CD4-positive, alpha-beta T cell treated with Interleukin-10 for 1 hour (primary cell): ENCODE measurements around the gene ZKSCAN8.
"Not testable (repeated sequence)": the region's sequence is repeated elsewhere in the genome, so short reads cannot be mapped to it uniquely, and the experiment has no call there.

Source experiments
- DNase-seq: peaks from one replicate; pipeline ENCODE4 v3.0.0-alpha.2; 2020

ZKSCAN8 gene

GRCh38 chr6:28141500-28142329 is at the start of gene ZKSCAN8:
Gene ZKSCAN8 (plus strand): TSS chr6:28141883. CDS start chr6:28148408, 6,525 bp downstream.
- DNase-seq = peak; percentile 88

- not testable (repeated sequence) for DNase-seq
Observed at GRCh38 chr6:28102222-28102621, 39.5 kb upstream of the ZKSCAN8 start.

- not testable (repeated sequence) for DNase-seq
Observed at GRCh38 chr6:28102699-28103098, 39.0 kb upstream of the ZKSCAN8 start.

GRCh38 chr6:28104392-28105244 is 37.1 kb upstream of the ZKSCAN8 start:
- peak; percentile 88 for DNase-seq

GRCh38 chr6:28105245-28105639 is 36.4 kb upstream of the ZKSCAN8 start:
- DNase-seq = no peak

GRCh38 chr6:28107506-28107905 is 34.2 kb upstream of the ZKSCAN8 start:
- no peak for DNase-seq

GRCh38 chr6:28111964-28112363 is 29.7 kb upstream of the ZKSCAN8 start:
- DNase-seq = no peak

- DNase-seq = no peak
Observed at GRCh38 chr6:28115799-28116198, 25.9 kb upstream of the ZKSCAN8 start.

GRCh38 chr6:28117386-28118050 is 24.2 kb upstream of the ZKSCAN8 start:
- DNase-seq = no peak

- no peak for DNase-seq
Observed at GRCh38 chr6:28118217-28118616, 23.5 kb upstream of the ZKSCAN8 start.

GRCh38 chr6:28121876-28122275 is 19.8 kb upstream of the ZKSCAN8 start:
- no peak for DNase-seq

- DNase-seq = not testable (repeated sequence)
Observed at GRCh38 chr6:28122283-28122682, 19.4 kb upstream of the ZKSCAN8 start.

GRCh38 chr6:28124350-28124970 is 17.2 kb upstream of the ZKSCAN8 start, which contains the start of gene ZSCAN16:
Gene ZSCAN16 (plus strand): TSS chr6:28124609. CDS start chr6:28125444, 835 bp downstream.
- peak; percentile 85 for DNase-seq

- peak; percentile 47 for DNase-seq
Observed at GRCh38 chr6:28124971-28125353, 16.7 kb upstream of the ZKSCAN8 start.

GRCh38 chr6:28125401-28125800 is 16.3 kb upstream of the ZKSCAN8 start:
- no peak for DNase-seq

- DNase-seq = peak; percentile 52
Observed at GRCh38 chr6:28134015-28134414, 7.7 kb upstream of the ZKSCAN8 start.

GRCh38 chr6:28134716-28135115 is 7.0 kb upstream of the ZKSCAN8 start:
- no peak for DNase-seq

GRCh38 chr6:28135393-28135792 is 6.3 kb upstream of the ZKSCAN8 start:
- DNase-seq = no peak

GRCh38 chr6:28136585-28137504 is 4.8 kb upstream of the ZKSCAN8 start:
- DNase-seq = peak; percentile 84

- peak; percentile 69 for DNase-seq
Observed at GRCh38 chr6:28137505-28137981, 4.1 kb upstream of the ZKSCAN8 start.

GRCh38 chr6:28139860-28140543 is 1.7 kb upstream of the ZKSCAN8 start:
- peak; percentile 29 for DNase-seq
